ENCODE data around the gene CISD3. TPM values are rescaled to one million over a fixed set of nuclear protein-coding genes. Genes with fewer than 3 reads are reported as not detected.

Gene CISD3
- total and polyA plus RNA-seq, 10 of the 15 experiments (the other 5 are each of a cell fraction or from before 2014, with no cell fraction given) = 2.6 to 38.1 (median 8.1) TPM

DNA sequence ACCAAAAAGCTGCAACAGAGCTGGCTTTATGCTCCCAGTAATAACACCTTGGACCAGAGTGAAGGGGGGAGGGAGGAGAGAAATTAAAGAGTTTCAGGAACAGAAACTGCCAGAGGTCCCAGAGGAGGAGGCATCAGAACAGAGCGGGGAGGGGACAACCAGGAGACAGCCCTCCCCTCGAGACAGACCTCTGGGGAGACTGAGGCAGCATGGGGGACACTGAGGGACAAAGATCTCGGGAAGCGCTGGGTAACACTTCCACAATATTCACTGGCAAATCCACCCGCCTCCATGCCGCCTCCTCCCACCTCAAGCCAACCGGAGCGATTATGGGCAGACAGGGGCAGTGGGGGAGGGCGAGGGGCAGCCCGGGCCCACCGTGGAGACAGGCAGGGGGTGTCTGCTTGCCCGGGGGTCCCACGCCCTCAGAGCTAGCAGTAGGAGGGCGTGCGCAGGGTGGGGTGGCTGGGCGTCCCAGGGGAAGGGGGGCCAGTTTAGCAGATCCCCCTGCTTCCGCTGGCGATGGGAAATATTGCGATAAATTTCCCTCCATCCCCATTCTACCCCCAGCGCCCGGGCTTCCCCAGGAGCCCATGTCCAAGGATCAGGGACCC, 16.8 kb downstream of the CISD3 start:
- in situ Hi-C loops (cut with MboI) (no loop called here), intact Hi-C loops (cut with micrococcal nuclease; ENCODE audit: unreplicated experiment) (no loop called here)
- FAIRE-seq (no peak), DNase-seq (ENCODE audit: low read depth, low spot score) (no peak), ATAC-seq (peak; percentile 22)
- H3K27ac ChIP-seq (ENCODE audit: control insufficient read depth, insufficient read depth) = peak overlapping the region; percentile 76
- no peaks in the 10 kb centered on the region for H4K20me1 ChIP-seq (ENCODE audit: control insufficient read depth, insufficient read depth)
- 3% methylated on average over 13 of the region's 21 CpGs for WGBS (ENCODE audit: insufficient coverage, insufficient replicate concordance, low lambda C conversion rate, missing lambda C conversion rate)
- H3K79me2 ChIP-seq (ENCODE audit: control insufficient read depth, insufficient read depth, low read length) = peaks cover 41% of the 10 kb centered on the region
- H3K36me3 ChIP-seq (ENCODE audit: control insufficient read depth in 2 of 2, insufficient read depth in 2 of 2, low read length in 1 of 2) = no peaks in the 10 kb centered on the region
- peak overlapping the region; percentile 95 for H3K4me3 ChIP-seq
- H3K4me1 ChIP-seq (ENCODE audit: control insufficient read depth, insufficient read depth, low read length) = peaks cover 35% of the 10 kb centered on the region
- H3K27me3 ChIP-seq (replicated peaks in 1 of 2; ENCODE audit: control insufficient read depth in 2 of 2, insufficient read depth in 2 of 2, low read length in 1 of 2) = no peaks in the 10 kb centered on the region; a peak in 1 of 4 replicates
- peak overlapping the region; percentile 42 for H3K9ac ChIP-seq (ENCODE audit: control insufficient read depth, insufficient read depth, low read length)
- no TSS peak for BruUV-seq (replicated peaks)
- H3K9me3 ChIP-seq (replicated peaks; ENCODE audit: control insufficient read depth, insufficient read depth, low read length) = no peaks in the 10 kb centered on the region
- RAD21 ChIA-PET (ENCODE audit: unreplicated experiment) = interaction anchor here (1.0 to 1.8 kb wide), 6 partner anchors 12 to 406 kb away, joined by 3 to 8 read pairs (median 3); partner anchors contain the start of gene CISD3
- SMC1A ChIA-PET (ENCODE audit: uncharacterized antibody, unreplicated experiment) = interaction anchor here (0.9 to 1.8 kb wide), 7 partner anchors 11 to 406 kb away, joined by 3 to 9 read pairs (median 4); partner anchors contain the start of gene MLLT6
- peak overlapping the region; percentile 81 for H3K4me2 ChIP-seq (ENCODE audit: control insufficient read depth, insufficient read depth)
- POLR2A ChIA-PET = interaction anchor here (1.0 to 1.3 kb wide), 3 partner anchors 40 to 116 kb away, joined by 4 to 5 read pairs (median 5); no protein-coding TSS in a partner anchor
- CTCF ChIA-PET = interaction anchor here (1.1 to 4.1 kb wide), 6 partner anchors 11 to 453 kb away, joined by 3 to 47 read pairs (median 8); partner anchors contain the start of genes CISD3 and RPL19
- H2AFZ ChIP-seq (ENCODE audit: control insufficient read depth, low read depth, low read length) = no peak overlapping the region; the same call in 1 of the 2 replicates
- no peak for TF ChIP-seq NRF1 (conservative IDR thresholded peaks at IDR 0.05; ENCODE audit: low read depth, low read length)
- no peak for TF ChIP-seq EZH2 (IDR thresholded peaks at IDR 0.05; ENCODE audit: borderline replicate concordance, control insufficient read depth, low read depth, low read length)
- TF ChIP-seq IKZF1 (conservative IDR thresholded peaks at IDR 0.05) = peak; percentile 83
- no peak for TF ChIP-seq PRDM15 (CRISPR knock-in tag; IDR thresholded peaks at IDR 0.05)
- no peak for TF ChIP-seq CBFB (IDR thresholded peaks at IDR 0.05; ENCODE audit: low read depth)
- no peak for TF ChIP-seq RAD21 (IDR thresholded peaks at IDR 0.05; ENCODE audit: insufficient read depth, low read depth, low read length)
- TF ChIP-seq, protein P1, sequence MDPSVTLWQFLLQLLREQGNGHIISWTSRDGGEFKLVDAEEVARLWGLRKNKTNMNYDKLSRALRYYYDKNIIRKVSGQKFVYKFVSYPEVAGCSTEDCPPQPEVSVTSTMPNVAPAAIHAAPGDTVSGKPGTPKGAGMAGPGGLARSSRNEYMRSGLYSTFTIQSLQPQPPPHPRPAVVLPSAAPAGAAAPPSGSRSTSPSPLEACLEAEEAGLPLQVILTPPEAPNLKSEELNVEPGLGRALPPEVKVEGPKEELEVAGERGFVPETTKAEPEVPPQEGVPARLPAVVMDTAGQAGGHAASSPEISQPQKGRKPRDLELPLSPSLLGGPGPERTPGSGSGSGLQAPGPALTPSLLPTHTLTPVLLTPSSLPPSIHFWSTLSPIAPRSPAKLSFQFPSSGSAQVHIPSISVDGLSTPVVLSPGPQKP (IDR thresholded peaks at IDR 0.05; ENCODE audit: low read depth, low read length) = no peak
- no peak for TF ChIP-seq BACH1 (IDR thresholded peaks at IDR 0.05; ENCODE audit: borderline replicate concordance)
- no peak for TF ChIP-seq NFXL1 (IDR thresholded peaks at IDR 0.05; ENCODE audit: borderline replicate concordance)
- no peak for TF ChIP-seq ASH2L (IDR thresholded peaks at IDR 0.05; ENCODE audit: borderline replicate concordance, low read depth)
- TF ChIP-seq NFYA (IDR thresholded peaks at IDR 0.05; ENCODE audit: borderline replicate concordance, low read depth, low read length) = no peak
- no peak for TF ChIP-seq CHD1 (IDR thresholded peaks at IDR 0.05; ENCODE audit: low read depth, low read length)
- TF ChIP-seq ZBED1 (IDR thresholded peaks at IDR 0.05; ENCODE audit: borderline replicate concordance) = no peak
- no peak for TF ChIP-seq SRF (IDR thresholded peaks at IDR 0.05; ENCODE audit: low read depth in 2 of 2, low read length in 2 of 2)
- TF ChIP-seq GABPA (IDR thresholded peaks at IDR 0.05; ENCODE audit: low read depth) = no peak
- TF ChIP-seq SREBF1 (IDR thresholded peaks at IDR 0.05; ENCODE audit: low read length) = no peak
- TF ChIP-seq MEF2B (IDR thresholded peaks at IDR 0.05; ENCODE audit: partially characterized antibody, poor library complexity, severe bottlenecking) = peak; percentile 91
- TF ChIP-seq ZNF384 (IDR thresholded peaks at IDR 0.05; ENCODE audit: borderline replicate concordance, low read depth, low read length) = no peak
- no peak for TF ChIP-seq RB1 (IDR thresholded peaks at IDR 0.05; ENCODE audit: borderline replicate concordance)
- TF ChIP-seq KLF5 (IDR thresholded peaks at IDR 0.05; ENCODE audit: partially characterized antibody) = no peak
- no peak for TF ChIP-seq ZSCAN29 (IDR thresholded peaks at IDR 0.05)

Measured in GM12878 (cell line).